HL-60 (cell line): ENCODE data around the gene TRIO.

Experiments
- DNase-seq, 2 experiments: peaks; one replicate each; pipeline ENCODE4 v3.0.0-alpha.2; 2010 to 2020; ENCODE audit warnings: low read depth in 1 of 2, low spot score in 1 of 2
- H3K27ac ChIP-seq: fragments of 250-450 bp; sonication (Bioruptor Pico); replicated peaks from 2 replicates; pipeline ENCODE4 v1.5.1; 2020; ENCODE audit warnings: mild to moderate bottlenecking, moderate library complexity
- H3K27me3 ChIP-seq: fragments of 250-450 bp; sonication (Bioruptor Pico); 2 replicates; pipeline ENCODE4 v1.5.1; 2021; ENCODE audit warnings: mild to moderate bottlenecking, moderate library complexity; ENCODE audit not compliant: insufficient read depth, poor library complexity, severe bottlenecking
- H3K4me3 ChIP-seq: replicated peaks from 2 replicates; pipeline ENCODE4 v1.5.1; 2011; ENCODE audit warnings: mild to moderate bottlenecking, control low read depth, low read length; ENCODE audit not compliant: insufficient read depth
- GABPA ChIP-seq: IDR thresholded peaks from 2 replicates; pipeline ENCODE4 v1.6.1; 2012; ENCODE audit warnings: low read depth
- POLR2AphosphoS5 ChIP-seq: IDR thresholded peaks from 2 replicates; pipeline ENCODE4 v1.6.1; 2012; ENCODE audit warnings: low read depth
- SPI1 ChIP-seq: IDR thresholded peaks from 2 replicates; pipeline ENCODE4 v1.6.1; 2012; ENCODE audit warnings: low read depth, mild to moderate bottlenecking, borderline replicate concordance
- TF ChIP-seq, protein P1 (sequence below): IDR thresholded peaks from 2 replicates; pipeline ENCODE4 v1.6.1; 2012; ENCODE audit warnings: low read depth; ENCODE audit not compliant: insufficient replicate concordance
- TF ChIP-seq, protein P2 (sequence below): IDR thresholded peaks from one replicate; pipeline ENCODE4 v1.5.1; 2011; ENCODE audit warnings: low read length, control low read depth, inconsistent platforms; ENCODE audit not compliant: insufficient read depth

TRIO gene

DNA sequence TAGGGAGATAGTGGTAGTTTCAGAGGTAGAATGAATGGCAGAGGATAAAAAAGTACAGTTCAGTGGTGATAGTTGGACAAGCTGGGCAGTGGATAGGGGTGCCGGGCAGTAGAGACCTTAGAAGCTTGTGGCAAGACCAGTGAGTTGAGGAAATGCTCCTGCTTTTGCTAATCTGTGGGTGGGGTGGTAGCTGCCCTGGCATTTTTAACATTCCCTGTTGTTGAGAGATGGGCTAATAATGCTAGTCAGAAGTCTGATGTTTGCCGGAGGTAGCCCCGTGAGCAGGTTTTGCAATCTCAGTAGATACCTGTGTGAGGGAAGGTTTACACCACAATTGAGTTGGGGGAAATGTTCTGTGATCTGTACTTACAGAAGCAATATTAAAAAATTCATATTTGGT is 91.1 kb downstream of the TRIO start:
- no peak overlapping the region for H3K4me3 ChIP-seq
- no peak overlapping the region for H3K27ac ChIP-seq
- no peaks in the 10 kb centered on the region for H3K27me3 ChIP-seq
- TF ChIP-seq POLR2AphosphoS5 = no peak
- TF ChIP-seq, protein P1, sequence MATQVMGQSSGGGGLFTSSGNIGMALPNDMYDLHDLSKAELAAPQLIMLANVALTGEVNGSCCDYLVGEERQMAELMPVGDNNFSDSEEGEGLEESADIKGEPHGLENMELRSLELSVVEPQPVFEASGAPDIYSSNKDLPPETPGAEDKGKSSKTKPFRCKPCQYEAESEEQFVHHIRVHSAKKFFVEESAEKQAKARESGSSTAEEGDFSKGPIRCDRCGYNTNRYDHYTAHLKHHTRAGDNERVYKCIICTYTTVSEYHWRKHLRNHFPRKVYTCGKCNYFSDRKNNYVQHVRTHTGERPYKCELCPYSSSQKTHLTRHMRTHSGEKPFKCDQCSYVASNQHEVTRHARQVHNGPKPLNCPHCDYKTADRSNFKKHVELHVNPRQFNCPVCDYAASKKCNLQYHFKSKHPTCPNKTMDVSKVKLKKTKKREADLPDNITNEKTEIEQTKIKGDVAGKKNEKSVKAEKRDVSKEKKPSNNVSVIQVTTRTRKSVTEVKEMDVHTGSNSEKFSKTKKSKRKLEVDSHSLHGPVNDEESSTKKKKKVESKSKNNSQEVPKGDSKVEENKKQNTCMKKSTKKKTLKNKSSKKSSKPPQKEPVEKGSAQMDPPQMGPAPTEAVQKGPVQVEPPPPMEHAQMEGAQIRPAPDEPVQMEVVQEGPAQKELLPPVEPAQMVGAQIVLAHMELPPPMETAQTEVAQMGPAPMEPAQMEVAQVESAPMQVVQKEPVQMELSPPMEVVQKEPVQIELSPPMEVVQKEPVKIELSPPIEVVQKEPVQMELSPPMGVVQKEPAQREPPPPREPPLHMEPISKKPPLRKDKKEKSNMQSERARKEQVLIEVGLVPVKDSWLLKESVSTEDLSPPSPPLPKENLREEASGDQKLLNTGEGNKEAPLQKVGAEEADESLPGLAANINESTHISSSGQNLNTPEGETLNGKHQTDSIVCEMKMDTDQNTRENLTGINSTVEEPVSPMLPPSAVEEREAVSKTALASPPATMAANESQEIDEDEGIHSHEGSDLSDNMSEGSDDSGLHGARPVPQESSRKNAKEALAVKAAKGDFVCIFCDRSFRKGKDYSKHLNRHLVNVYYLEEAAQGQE = no peak
- no peak for TF ChIP-seq GABPA
- TF ChIP-seq, protein P2, sequence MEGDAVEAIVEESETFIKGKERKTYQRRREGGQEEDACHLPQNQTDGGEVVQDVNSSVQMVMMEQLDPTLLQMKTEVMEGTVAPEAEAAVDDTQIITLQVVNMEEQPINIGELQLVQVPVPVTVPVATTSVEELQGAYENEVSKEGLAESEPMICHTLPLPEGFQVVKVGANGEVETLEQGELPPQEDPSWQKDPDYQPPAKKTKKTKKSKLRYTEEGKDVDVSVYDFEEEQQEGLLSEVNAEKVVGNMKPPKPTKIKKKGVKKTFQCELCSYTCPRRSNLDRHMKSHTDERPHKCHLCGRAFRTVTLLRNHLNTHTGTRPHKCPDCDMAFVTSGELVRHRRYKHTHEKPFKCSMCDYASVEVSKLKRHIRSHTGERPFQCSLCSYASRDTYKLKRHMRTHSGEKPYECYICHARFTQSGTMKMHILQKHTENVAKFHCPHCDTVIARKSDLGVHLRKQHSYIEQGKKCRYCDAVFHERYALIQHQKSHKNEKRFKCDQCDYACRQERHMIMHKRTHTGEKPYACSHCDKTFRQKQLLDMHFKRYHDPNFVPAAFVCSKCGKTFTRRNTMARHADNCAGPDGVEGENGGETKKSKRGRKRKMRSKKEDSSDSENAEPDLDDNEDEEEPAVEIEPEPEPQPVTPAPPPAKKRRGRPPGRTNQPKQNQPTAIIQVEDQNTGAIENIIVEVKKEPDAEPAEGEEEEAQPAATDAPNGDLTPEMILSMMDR = no peak
- no peak for TF ChIP-seq SPI1
- DNase-seq = no peak

DNA sequence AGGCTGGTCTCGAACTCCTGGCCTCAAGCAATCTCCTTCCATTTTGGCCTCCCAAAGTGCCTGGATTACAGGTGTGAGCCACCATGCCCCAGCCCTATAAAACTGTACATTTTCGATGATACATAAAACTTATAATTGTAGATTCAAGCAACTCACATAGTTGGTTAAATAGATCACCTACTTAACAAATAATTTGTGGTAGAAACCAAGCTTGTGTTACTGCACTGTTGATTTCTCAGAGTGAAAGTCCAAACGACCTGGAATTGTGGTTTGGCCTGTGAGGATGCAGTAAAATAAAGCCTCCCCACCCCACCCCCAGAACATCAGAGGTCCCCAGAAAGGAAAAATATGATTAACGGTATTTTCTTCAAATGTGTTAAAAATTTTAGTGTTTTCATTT is 92.7 kb downstream of the TRIO start:
- Histone ChIP-seq H3K27ac (no peak overlapping the region), H3K4me3 (no peak overlapping the region), H3K27me3 (no peaks in the 10 kb centered on the region)
- TF ChIP-seq, protein P2 = no peak
- DNase-seq = no peak

DNA sequence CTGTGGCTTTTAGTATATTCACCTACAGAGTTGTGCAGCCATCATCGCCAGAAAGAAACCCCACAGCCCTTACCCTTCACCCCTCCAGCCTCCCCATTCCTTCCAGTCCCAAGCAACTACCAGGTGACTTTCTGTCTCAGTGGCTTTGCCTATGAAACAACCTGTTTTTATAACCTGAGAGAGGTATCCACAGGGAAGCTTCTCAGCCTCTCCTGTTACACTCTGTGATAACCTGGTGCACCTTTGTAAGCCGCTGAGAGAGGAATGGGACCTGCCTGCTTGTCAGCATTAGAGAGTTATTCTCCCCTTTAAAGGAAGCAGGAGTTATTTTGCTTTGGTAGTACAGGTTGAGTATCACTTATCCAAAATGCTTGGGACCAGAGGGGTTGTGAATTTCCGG is 93.6 kb downstream of the TRIO start:
- Histone ChIP-seq H3K27ac (no peak overlapping the region), H3K27me3 (no peaks in the 10 kb centered on the region), H3K4me3 (no peak overlapping the region)
- TF ChIP-seq SPI1 (no peak), GABPA (no peak), POLR2AphosphoS5 (no peak)
- TF ChIP-seq, protein P2 = no peak
- TF ChIP-seq, protein P1 = no peak
- no peak for DNase-seq

DNA sequence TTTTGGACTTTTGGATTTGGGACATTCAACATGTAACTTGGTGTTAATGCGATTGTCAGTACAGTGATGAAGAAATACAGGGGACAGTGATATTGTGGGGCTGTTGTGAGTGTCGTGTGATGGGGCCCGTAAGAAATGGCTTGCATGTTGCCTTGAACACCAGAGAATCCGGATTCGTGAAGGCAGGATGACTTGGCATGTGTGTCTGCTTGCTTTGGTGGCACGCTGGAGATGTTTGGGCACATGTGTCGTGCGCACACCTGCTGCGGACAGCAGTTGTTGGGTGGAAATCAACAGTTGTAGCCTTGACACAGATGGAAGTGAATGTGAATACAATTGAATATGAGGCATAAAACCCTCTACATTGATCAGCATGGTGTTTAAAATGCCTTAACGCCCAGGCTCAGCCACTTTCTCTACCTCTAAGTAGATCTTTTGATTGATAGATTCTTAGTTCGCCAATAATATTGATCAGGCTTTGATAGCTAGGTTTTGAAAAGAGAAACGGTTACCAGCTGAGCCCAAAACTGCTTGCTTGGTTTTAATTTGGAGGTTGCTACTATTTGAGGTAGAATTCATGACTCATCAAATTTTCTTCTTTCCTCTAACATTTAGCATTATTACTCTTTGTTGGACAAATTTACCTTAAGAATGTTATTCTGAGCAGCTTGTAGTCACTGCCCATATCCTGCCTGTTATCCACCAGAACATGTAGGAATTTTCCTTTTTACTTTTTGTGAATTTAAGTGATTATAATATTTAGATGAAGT is 94.4 kb downstream of the TRIO start:
- Histone ChIP-seq H3K4me3 (no peak overlapping the region), H3K27me3 (no peaks in the 10 kb centered on the region), H3K27ac (no peak overlapping the region)
- TF ChIP-seq SPI1 (no peak), POLR2AphosphoS5 (no peak), GABPA (no peak)
- TF ChIP-seq, protein P2 = no peak
- TF ChIP-seq, protein P1 = no peak
- DNase-seq = no peak
